Measurements from ENCODE around the gene CEP120.

DNA sequence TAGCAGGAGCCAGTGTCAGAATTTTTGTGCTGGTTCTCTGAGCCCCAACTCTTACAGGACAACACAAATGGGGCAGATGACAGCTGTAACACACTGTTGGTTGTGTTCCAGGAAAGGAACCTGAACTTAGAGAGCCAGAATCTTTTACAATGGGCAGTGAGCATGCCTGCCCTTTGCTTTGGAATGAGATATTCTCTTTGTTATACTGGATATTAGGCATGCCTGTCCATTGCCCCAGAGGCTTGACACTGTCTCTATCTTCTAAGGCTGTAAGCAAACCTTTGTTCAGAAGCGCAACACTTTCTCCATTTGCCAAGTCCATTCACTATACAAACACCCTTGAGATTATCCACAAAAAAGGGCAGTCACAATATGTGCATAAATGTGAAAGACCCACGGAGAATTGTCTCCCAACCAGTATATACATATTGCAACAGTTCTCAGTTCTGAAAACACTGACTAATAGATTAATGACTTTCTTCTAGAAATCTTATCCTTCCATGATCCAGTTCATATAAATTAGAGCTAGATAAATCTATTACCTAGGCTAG lies 26.3 kb upstream of the CEP120 start:
- TF ChIP-seq, protein P1, sequence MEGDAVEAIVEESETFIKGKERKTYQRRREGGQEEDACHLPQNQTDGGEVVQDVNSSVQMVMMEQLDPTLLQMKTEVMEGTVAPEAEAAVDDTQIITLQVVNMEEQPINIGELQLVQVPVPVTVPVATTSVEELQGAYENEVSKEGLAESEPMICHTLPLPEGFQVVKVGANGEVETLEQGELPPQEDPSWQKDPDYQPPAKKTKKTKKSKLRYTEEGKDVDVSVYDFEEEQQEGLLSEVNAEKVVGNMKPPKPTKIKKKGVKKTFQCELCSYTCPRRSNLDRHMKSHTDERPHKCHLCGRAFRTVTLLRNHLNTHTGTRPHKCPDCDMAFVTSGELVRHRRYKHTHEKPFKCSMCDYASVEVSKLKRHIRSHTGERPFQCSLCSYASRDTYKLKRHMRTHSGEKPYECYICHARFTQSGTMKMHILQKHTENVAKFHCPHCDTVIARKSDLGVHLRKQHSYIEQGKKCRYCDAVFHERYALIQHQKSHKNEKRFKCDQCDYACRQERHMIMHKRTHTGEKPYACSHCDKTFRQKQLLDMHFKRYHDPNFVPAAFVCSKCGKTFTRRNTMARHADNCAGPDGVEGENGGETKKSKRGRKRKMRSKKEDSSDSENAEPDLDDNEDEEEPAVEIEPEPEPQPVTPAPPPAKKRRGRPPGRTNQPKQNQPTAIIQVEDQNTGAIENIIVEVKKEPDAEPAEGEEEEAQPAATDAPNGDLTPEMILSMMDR (IDR thresholded peaks at IDR 0.05; ENCODE audit: insufficient read depth, low read length, poor library complexity, severe bottlenecking), result no peak
- TF ChIP-seq EZH2phosphoT487 (conservative IDR thresholded peaks at IDR 0.05; ENCODE audit: low read length), result no peak
